Measurements from ENCODE around the gene TGFBRAP1.

DNA sequence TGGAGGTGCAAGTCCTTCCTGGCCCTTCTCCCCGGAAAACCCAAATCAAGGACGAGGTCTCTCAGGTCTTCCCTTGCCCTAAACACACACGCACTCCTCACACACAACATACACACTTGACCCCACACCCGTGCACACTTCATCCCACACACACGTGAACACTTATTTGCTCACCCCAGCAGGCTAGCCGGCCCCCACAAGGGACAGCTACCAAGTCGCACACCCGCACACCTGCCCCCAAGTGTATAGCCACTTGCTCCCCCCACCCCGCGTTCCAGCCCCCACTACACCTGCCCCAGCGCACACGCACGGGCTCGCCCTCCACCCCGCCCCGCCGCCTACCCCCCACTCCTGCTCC lies 359 bp downstream of the TGFBRAP1 start:
- TF ChIP-seq, protein P1, sequence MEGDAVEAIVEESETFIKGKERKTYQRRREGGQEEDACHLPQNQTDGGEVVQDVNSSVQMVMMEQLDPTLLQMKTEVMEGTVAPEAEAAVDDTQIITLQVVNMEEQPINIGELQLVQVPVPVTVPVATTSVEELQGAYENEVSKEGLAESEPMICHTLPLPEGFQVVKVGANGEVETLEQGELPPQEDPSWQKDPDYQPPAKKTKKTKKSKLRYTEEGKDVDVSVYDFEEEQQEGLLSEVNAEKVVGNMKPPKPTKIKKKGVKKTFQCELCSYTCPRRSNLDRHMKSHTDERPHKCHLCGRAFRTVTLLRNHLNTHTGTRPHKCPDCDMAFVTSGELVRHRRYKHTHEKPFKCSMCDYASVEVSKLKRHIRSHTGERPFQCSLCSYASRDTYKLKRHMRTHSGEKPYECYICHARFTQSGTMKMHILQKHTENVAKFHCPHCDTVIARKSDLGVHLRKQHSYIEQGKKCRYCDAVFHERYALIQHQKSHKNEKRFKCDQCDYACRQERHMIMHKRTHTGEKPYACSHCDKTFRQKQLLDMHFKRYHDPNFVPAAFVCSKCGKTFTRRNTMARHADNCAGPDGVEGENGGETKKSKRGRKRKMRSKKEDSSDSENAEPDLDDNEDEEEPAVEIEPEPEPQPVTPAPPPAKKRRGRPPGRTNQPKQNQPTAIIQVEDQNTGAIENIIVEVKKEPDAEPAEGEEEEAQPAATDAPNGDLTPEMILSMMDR (conservative IDR thresholded peaks at IDR 0.05): no peak
- no peak for TF ChIP-seq EZH2 (IDR thresholded peaks at IDR 0.05; ENCODE audit: low read depth)

Measured in PC-9 (cell line).